ENCODE data around the gene RPA1.
A peak's percentile ranks its signal among the peaks of the same experiment; 100 is the strongest.
"Not testable (repeated sequence)": the region's sequence is repeated elsewhere in the genome, so short reads cannot be mapped to it uniquely, and the experiment has no call there.

RPA1 gene

DNA sequence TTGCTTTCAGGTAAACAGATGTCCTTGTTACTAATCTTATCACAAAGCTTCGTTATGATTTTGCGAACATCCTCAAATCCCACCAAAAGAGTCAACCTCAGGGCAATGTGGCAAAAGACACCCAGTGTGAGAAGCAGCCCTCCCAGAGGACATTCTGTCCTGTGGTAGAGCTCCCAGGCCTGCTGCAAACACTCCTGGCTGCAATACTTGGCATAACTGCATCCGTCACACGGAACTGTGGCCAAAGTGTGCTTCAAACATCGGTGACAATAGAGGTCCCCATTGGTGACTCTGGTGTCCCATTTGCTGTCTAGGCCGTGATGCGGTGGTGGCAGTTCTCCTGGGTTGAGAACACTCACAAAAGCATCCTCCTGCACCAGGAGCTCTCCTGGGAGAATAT is 29.6 kb upstream of the RPA1 start:
- no peak for FAIRE-seq
- no peak for DNase-seq (ENCODE audit: insufficient read length, low spot score)
- TF ChIP-seq, protein P1, sequence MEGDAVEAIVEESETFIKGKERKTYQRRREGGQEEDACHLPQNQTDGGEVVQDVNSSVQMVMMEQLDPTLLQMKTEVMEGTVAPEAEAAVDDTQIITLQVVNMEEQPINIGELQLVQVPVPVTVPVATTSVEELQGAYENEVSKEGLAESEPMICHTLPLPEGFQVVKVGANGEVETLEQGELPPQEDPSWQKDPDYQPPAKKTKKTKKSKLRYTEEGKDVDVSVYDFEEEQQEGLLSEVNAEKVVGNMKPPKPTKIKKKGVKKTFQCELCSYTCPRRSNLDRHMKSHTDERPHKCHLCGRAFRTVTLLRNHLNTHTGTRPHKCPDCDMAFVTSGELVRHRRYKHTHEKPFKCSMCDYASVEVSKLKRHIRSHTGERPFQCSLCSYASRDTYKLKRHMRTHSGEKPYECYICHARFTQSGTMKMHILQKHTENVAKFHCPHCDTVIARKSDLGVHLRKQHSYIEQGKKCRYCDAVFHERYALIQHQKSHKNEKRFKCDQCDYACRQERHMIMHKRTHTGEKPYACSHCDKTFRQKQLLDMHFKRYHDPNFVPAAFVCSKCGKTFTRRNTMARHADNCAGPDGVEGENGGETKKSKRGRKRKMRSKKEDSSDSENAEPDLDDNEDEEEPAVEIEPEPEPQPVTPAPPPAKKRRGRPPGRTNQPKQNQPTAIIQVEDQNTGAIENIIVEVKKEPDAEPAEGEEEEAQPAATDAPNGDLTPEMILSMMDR (IDR thresholded peaks at IDR 0.05; ENCODE audit: insufficient read depth, missing control alignments): no peak

DNA sequence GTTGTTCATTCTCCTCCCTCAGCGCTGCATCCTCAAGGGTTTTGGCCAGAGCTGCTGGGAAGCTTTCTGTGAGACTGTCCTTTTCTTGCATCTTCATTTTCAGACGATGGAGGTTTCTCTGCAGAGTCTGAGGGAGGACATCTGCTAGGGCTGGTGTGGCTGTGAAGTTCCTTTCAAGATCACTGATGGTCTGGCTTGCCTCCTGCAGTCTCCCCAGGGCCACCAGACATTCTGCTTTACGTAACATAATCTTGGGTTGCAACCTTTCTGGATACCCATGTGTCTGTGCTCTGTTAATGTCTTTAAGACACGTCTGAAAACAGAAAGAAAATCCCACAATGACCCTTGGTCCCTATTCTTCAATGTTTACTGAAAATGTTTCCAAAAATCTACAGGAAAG is 29.1 kb upstream of the RPA1 start:
- TF ChIP-seq, protein P1 (IDR thresholded peaks at IDR 0.05; ENCODE audit: insufficient read depth, missing control alignments): no peak
- DNase-seq (ENCODE audit: insufficient read length, low spot score) (no peak), FAIRE-seq (no peak)

DNA sequence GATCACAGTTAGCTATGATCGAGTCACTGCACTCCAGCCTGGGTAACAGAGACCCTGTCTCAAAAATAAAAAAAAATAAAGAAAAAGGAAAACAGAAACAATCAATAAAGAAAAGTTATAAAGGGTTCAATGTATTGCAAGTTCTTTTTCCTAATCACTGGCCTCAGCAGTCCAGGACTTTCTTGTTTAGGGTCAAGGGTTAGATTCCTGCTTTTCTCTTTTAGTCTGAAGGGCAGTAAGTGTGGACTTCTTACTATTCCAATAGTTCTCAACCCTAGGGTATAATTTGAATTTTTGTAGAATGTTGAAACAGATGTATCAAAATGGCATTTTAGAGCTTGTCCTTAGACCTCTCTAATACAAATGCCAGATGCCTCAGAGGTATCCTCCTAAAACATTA is 27.4 kb upstream of the RPA1 start:
- TF ChIP-seq, protein P1 (IDR thresholded peaks at IDR 0.05; ENCODE audit: insufficient read depth, missing control alignments): no peak
- FAIRE-seq (no peak), DNase-seq (ENCODE audit: insufficient read length, low spot score) (no peak)

DNA sequence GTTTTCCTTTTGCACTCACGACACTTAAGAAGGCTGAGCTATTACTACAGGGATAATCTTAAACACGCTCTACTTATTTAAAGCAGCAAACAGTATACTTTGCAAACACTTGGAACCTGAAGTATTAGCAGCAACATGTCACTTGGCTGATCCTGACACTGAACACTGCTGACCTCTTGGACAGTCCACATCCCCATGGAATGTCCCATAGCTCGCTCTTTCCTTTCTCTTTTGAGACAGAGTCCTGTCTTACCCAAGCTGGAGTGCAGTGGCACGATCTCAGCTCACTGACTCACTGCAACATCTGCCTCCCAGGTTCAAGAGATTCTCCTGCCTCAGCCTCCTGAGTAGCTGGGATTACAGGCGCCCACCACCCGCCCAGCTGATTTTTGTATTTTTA is 26.5 kb upstream of the RPA1 start:
- TF ChIP-seq, protein P1 (IDR thresholded peaks at IDR 0.05; ENCODE audit: insufficient read depth, missing control alignments): no peak
- FAIRE-seq (no peak), DNase-seq (ENCODE audit: insufficient read length, low spot score) (no peak)

DNA sequence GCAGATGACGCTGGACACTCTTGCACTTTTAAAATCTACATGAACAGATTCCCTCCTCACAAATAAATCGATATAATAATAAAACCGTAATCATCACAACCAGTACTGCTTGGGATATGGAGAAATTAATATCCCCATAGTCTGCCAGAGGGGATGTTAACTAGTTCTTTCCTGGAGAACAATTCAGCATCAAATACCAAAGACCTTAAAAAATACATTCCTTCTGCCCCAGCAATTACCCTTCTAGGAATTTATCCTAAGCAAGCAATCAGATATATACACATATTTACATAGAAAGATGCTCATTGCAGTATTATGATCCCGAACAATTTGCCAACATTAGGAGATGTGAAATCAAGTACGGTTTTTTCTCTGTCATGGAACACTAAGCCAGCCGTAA is 21.9 kb upstream of the RPA1 start:
- FAIRE-seq: no peak
- TF ChIP-seq, protein P1 (IDR thresholded peaks at IDR 0.05; ENCODE audit: insufficient read depth, missing control alignments): no peak
- DNase-seq (ENCODE audit: insufficient read length, low spot score): no peak

DNA sequence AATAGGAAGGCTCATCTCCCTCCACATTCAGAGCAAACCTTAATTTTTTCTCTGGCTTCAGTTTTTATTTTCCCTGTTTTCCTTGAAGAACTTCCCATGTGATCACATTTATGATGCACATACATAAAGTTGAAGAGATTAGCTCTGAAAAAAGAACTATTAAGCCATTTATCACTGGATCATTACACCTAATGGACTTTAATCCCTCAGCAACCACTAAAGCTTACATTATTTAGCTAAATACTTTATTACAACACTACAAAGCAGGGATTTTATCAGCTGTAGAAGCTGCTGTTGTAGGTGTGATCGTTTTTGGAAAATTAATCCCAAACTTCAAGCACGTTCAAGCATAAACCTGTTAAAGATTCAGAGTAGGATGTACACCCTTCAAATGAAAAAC is 21.2 kb upstream of the RPA1 start:
- FAIRE-seq: peak; percentile 93
- TF ChIP-seq, protein P1 (IDR thresholded peaks at IDR 0.05; ENCODE audit: insufficient read depth, missing control alignments): no peak
- DNase-seq (ENCODE audit: insufficient read length, low spot score): peak; percentile 47

DNA sequence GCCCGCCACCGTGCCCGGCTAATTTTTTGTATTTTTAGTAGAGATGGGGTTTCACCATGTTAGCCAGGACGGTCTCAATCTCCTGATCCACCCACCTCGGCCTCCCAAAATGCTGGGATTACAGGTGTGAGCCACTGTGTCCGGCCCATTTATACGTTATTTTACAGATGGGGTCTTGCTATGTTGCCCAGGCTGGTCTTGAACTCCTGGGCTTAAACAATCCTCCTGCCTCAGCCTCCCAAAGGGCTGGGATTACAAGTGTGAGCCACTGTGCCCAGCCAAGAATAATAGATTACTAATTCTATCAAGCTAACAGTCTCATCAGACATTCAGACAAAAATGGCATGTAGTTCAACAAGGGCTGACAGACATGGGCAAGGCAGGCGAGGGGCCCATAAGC is 20.0 kb upstream of the RPA1 start:
- not testable (repeated sequence) for FAIRE-seq; DNase-seq (ENCODE audit: insufficient read length, low spot score)

DNA sequence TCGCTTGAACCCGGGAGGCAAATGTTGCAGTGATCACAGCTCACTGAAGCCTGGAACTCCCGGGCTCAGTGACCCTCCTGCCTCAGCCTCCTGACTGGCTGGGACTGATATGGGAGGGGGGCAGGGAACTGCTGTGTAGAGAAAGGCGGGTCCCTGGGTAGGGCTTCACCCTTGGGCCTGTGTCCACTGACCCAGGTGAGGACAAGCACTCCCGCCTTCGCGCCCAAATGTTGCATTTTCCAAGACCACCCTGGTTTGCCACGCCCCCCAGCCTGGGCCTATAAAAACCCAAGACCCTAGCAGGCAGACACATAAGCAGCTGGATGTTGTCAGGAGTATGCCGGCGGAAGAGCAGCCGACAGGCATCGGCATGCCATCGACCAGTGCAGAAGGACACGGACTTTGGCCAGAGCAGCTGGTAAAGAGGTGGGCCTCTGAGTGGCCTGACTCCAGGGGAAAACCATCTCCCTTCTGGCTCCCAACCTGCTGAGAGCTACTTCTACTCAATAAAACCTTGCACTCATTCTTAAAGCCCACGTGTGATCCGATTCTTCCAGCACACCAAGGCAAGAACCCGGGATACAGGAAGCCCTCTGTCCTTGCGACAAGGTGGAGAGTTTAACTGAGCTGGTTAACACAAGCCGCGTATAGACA is 19.2 kb upstream of the RPA1 start:
- DNase-seq (ENCODE audit: insufficient read length, low spot score) (no peak), FAIRE-seq (no peak)
- TF ChIP-seq, protein P1 (IDR thresholded peaks at IDR 0.05; ENCODE audit: insufficient read depth, missing control alignments): no peak

All from D721Med (cell line).